Measurements from ENCODE around the gene RCBTB1.

RCBTB1 gene

GRCh38 chr13:49627831-49628652 lies 42.7 kb upstream of the RCBTB1 start, which contains the start of gene ARL11:
TSS of gene ARL11 (plus strand) at chr13:49628507. CDS start at chr13:49630448, 1,941 bp downstream.
- DNase-seq (ENCODE audit: low read depth): peak; percentile 45
- TF ChIP-seq CTCF (IDR thresholded peaks at IDR 0.05; ENCODE audit: low read depth, low read length, missing control alignments): no peak
- H3K4me3 ChIP-seq (ENCODE audit: low read depth, low read length): peak within 1 kb of the TSS; percentile 86

GRCh38 chr13:49625392-49626079 lies 40.2 kb upstream of the RCBTB1 start:
- no peak for TF ChIP-seq CTCF (IDR thresholded peaks at IDR 0.05; ENCODE audit: low read depth, low read length, missing control alignments)
- DNase-seq (ENCODE audit: low read depth): no peak
- no peak overlapping the region for H3K4me3 ChIP-seq (ENCODE audit: low read depth, low read length)

- TF ChIP-seq CTCF (IDR thresholded peaks at IDR 0.05; ENCODE audit: low read depth, low read length, missing control alignments): no peak
- DNase-seq (ENCODE audit: low read depth): no peak
These were observed 38.9 kb upstream of the RCBTB1 start for GRCh38 chr13:49624229-49624628.

DNA sequence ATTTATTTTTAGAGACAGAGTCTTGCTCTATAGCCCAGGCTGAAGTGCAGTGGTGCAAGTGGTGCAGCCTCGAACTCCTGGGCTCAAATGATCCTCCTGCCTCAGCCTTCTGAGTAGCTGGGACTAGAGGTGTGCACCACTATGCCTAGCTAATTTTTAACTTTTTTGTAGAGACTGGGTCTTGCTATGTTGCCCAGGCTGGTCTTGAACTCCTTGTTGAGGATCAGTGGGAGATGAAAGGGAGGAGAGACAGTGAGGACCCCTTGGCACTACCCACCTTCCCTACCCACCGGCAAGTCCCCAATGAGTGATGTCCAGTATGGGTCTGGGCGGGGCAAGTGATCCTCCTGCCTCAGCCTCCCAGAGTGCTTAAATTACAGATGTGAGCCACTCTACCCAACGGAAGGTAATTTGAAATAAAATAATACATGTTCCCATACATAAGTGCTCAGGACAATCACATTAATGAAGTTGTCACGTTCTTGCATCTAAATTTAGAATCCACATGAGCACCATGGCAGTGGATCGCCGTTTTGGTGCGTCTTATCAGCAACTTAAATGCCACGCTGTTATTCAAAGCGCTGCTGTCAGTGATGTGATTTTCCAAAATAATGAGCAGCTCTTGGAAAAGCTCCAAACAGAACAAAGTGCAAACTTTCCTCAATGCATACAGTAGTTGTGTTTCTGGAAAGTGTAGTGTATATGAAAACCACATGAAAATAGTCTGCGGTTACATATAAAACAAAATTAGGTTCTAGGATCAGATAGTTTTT lies 37.0 kb upstream of the RCBTB1 start:
- no peak for DNase-seq (ENCODE audit: low read depth)
- H3K4me3 ChIP-seq (ENCODE audit: low read depth, low read length): no peak overlapping the region
- no peak for TF ChIP-seq CTCF (IDR thresholded peaks at IDR 0.05; ENCODE audit: low read depth, low read length, missing control alignments)

More at GRCh38 chr13:49624229-49624628, 38.9 kb upstream of the RCBTB1 start:
- H3K4me3 ChIP-seq (ENCODE audit: low read depth, low read length): no peak overlapping the region

- peak overlapping the region; percentile 47 for H3K4me3 ChIP-seq (ENCODE audit: low read depth, low read length)
- DNase-seq (ENCODE audit: low read depth): peak; percentile 44
- no peak for TF ChIP-seq CTCF (IDR thresholded peaks at IDR 0.05; ENCODE audit: low read depth, low read length, missing control alignments)
These were observed 34.8 kb upstream of the RCBTB1 start for GRCh38 chr13:49620170-49620621.

DNA sequence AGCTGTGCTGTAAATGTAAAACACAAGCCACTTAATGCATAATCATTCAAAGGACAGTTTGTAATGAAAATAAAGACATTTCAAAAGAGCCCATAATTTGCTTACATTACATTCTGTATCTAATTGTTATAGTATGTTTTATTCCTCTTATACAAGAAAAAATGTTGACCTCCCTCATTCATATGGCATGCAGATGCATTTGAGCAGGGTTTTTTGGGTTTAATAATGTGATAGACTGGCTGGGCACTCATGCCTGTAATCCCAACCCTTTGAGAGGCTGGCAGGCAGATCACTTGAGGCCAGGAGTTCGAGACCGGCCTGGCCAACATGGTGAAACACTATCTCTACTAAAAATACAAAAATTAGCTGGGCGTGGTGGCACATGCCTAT lies 31.3 kb upstream of the RCBTB1 start:
- no peak overlapping the region for H3K4me3 ChIP-seq (ENCODE audit: low read depth, low read length)
- TF ChIP-seq CTCF (IDR thresholded peaks at IDR 0.05; ENCODE audit: low read depth, low read length, missing control alignments): no peak
- no peak for DNase-seq (ENCODE audit: low read depth)

All from GM12864 (cell line).